Neural cell (in vitro differentiated cells): ENCODE data around the gene ZBTB21. TPM values are rescaled to one million over a fixed set of nuclear protein-coding genes. Genes with fewer than 3 reads are reported as not detected.

ENCODE experiments used
- H2AFZ ChIP-seq: fragments of 200-600, 300-800 bp; sonication (generic), shearing (Covaris generic); 2 replicates; pipeline ENCODE4 v1.6.0; 2014; ENCODE audit warnings: low read depth, mild to moderate bottlenecking, antibody characterized with exemption, low read length, moderate library complexity
- H3F3A ChIP-seq: fragments of 200-600 bp; shearing (Covaris generic); 2 replicates; pipeline ENCODE4 v1.6.1; 2016; ENCODE audit warnings: mild to moderate bottlenecking, moderate library complexity, mixed read lengths, antibody characterized with exemption, low read length; ENCODE audit not compliant: insufficient read depth, poor library complexity, severe bottlenecking
- H3K27ac ChIP-seq: fragments of 200-600, 300-800 bp; sonication (generic), shearing (Covaris generic); 2 replicates; pipeline ENCODE4 v1.5.1; 2014; ENCODE audit warnings: mild to moderate bottlenecking, low read length, moderate library complexity
- H3K27me3 ChIP-seq: fragments of 300-800, 200-600 bp; sonication (generic), shearing (Covaris generic); 2 replicates; pipeline ENCODE4 v1.6.0; 2014; ENCODE audit warnings: mild to moderate bottlenecking, low read depth, low read length, moderate library complexity; ENCODE audit not compliant: insufficient read depth
- H3K36me3 ChIP-seq: fragments of 300-800, 200-600 bp; sonication (generic), shearing (Covaris generic); 2 replicates; pipeline ENCODE4 v1.5.1; 2014; ENCODE audit warnings: mild to moderate bottlenecking, antibody characterized with exemption, low read length, moderate library complexity; ENCODE audit not compliant: insufficient read depth
- H3K4me2 ChIP-seq: fragments of 300-800, 200-600 bp; sonication (generic), shearing (Covaris generic); 2 replicates; pipeline ENCODE4 v1.6.0; 2014; ENCODE audit warnings: mild to moderate bottlenecking, low read length
- H3K4me3 ChIP-seq: fragments of 300-800, 200-600 bp; sonication (generic), shearing (Covaris generic); 2 replicates; pipeline ENCODE4 v1.5.1; 2014; ENCODE audit warnings: mild to moderate bottlenecking, low read length, moderate library complexity
- H3K79me2 ChIP-seq: fragments of 200-600 bp; shearing (Covaris generic); replicated peaks from 2 replicates; pipeline ENCODE4 v1.6.0; 2014; ENCODE audit warnings: mild to moderate bottlenecking, low read length, moderate library complexity; ENCODE audit not compliant: insufficient read depth
- H3K9ac ChIP-seq: fragments of 300-800, 200-600 bp; sonication (generic), shearing (Covaris generic); 2 replicates; pipeline ENCODE4 v1.6.1; 2016; ENCODE audit warnings: mild to moderate bottlenecking, low read length, mixed read lengths
- H3K9me2 ChIP-seq: fragments of 200-600 bp; shearing (Covaris generic); 2 replicates; pipeline ENCODE4 v1.6.1; 2016; ENCODE audit warnings: mild to moderate bottlenecking, low read length, mixed read lengths; ENCODE audit not compliant: insufficient read depth
- H3K9me3 ChIP-seq: fragments of 200-600, 300-800 bp; sonication (generic), shearing (Covaris generic); 2 replicates; pipeline ENCODE4 v1.6.1; 2016; ENCODE audit warnings: mild to moderate bottlenecking, mixed run types, low read length, moderate library complexity, mixed read lengths
- H4K20me1 ChIP-seq: fragments of 200-600 bp; shearing (Covaris generic); 2 replicates; pipeline ENCODE4 v1.6.1; 2016; ENCODE audit warnings: mild to moderate bottlenecking, mixed run types; ENCODE audit not compliant: insufficient read depth
- EP300 ChIP-seq: fragments of 450-650 bp; conservative IDR thresholded peaks from 2 replicates; pipeline ENCODE4 v1.6.1; 2014; ENCODE audit warnings: antibody characterized with exemption, mild to moderate bottlenecking, moderate library complexity; ENCODE audit not compliant: poor library complexity, severe bottlenecking
- EZH2 ChIP-seq: fragments of 200-600, 300-800 bp; shearing (Covaris generic), sonication (generic); IDR thresholded peaks from 2 replicates; pipeline ENCODE4 v1.6.1; 2014; ENCODE audit warnings: antibody characterized with exemption, low read length, borderline replicate concordance, mild to moderate bottlenecking; ENCODE audit not compliant: insufficient read depth, poor library complexity, severe bottlenecking
- MXI1 ChIP-seq: fragments of 450-650 bp; conservative IDR thresholded peaks from 2 replicates; pipeline ENCODE4 v1.6.1; 2014; ENCODE audit warnings: antibody characterized with exemption, mild to moderate bottlenecking; ENCODE audit not compliant: poor library complexity, severe bottlenecking
- POLR2AphosphoS5 ChIP-seq: IDR thresholded peaks from 2 replicates; pipeline ENCODE4 v1.6.1; 2012
- RAD21 ChIP-seq: fragments of 450-650 bp; conservative IDR thresholded peaks from 2 replicates; pipeline ENCODE4 v1.6.1; 2014; ENCODE audit warnings: antibody characterized with exemption, mild to moderate bottlenecking, moderate library complexity
- REST ChIP-seq: IDR thresholded peaks from 2 replicates; pipeline ENCODE4 v1.6.1; 2012; ENCODE audit warnings: borderline replicate concordance
- SMC3 ChIP-seq: fragments of 450-650 bp; conservative IDR thresholded peaks from 2 replicates; pipeline ENCODE4 v1.6.1; 2014; ENCODE audit warnings: antibody characterized with exemption, mild to moderate bottlenecking, moderate library complexity; ENCODE audit not compliant: poor library complexity
- TAF1 ChIP-seq: IDR thresholded peaks from 2 replicates; pipeline ENCODE4 v1.6.1; 2012; ENCODE audit warnings: low read depth
- polyA plus RNA-seq: library from polyadenylated mRNA; depleted of rRNA; stranded (reverse); fragments of >200 nt; gene quantifications from 2 replicates; pipeline ENCODE4 v1.2.3, GENCODE V29; 2014
- TF ChIP-seq, protein P1 (sequence below): fragments of 450-650 bp; IDR thresholded peaks from 2 replicates; pipeline ENCODE4 v1.5.1; 2014; ENCODE audit warnings: antibody characterized with exemption, mild to moderate bottlenecking, moderate library complexity; ENCODE audit not compliant: poor library complexity, severe bottlenecking

ZBTB21 gene
- polyA plus RNA-seq, 1 donor from 2014 or later = 8.0 TPM

GRCh38 chr21:42027085-42027821 lies 17.1 kb upstream of the ZBTB21 start:
- Histone ChIP-seq H3K9me2 (no peaks in the 10 kb centered on the region), H3K27ac (no peak overlapping the region), H3K27me3 (no peaks in the 10 kb centered on the region), H3F3A (no peaks in the 10 kb centered on the region), H2AFZ (no peak overlapping the region), H3K36me3 (no peaks in the 10 kb centered on the region), H4K20me1 (no peaks in the 10 kb centered on the region), H3K79me2 (no peaks in the 10 kb centered on the region), H3K4me2 (no peak overlapping the region), H3K4me3 (no peak overlapping the region), H3K9ac (no peak overlapping the region), H3K9me3 (no peaks in the 10 kb centered on the region)
- TF ChIP-seq POLR2AphosphoS5 (no peak), TAF1 (no peak), EP300 (no peak), RAD21 (no peak), MXI1 (no peak), REST (no peak), SMC3 (no peak), EZH2 (no peak)
- TF ChIP-seq, protein P1, sequence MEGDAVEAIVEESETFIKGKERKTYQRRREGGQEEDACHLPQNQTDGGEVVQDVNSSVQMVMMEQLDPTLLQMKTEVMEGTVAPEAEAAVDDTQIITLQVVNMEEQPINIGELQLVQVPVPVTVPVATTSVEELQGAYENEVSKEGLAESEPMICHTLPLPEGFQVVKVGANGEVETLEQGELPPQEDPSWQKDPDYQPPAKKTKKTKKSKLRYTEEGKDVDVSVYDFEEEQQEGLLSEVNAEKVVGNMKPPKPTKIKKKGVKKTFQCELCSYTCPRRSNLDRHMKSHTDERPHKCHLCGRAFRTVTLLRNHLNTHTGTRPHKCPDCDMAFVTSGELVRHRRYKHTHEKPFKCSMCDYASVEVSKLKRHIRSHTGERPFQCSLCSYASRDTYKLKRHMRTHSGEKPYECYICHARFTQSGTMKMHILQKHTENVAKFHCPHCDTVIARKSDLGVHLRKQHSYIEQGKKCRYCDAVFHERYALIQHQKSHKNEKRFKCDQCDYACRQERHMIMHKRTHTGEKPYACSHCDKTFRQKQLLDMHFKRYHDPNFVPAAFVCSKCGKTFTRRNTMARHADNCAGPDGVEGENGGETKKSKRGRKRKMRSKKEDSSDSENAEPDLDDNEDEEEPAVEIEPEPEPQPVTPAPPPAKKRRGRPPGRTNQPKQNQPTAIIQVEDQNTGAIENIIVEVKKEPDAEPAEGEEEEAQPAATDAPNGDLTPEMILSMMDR = no peak

- Histone ChIP-seq H2AFZ (no peak overlapping the region), H3F3A (no peaks in the 10 kb centered on the region), H3K9ac (no peak overlapping the region), H3K27me3 (no peaks in the 10 kb centered on the region), H3K79me2 (no peaks in the 10 kb centered on the region), H3K9me3 (no peaks in the 10 kb centered on the region), H3K4me2 (no peak overlapping the region), H4K20me1 (no peaks in the 10 kb centered on the region), H3K36me3 (no peaks in the 10 kb centered on the region), H3K27ac (no peak overlapping the region), H3K4me3 (no peak overlapping the region), H3K9me2 (no peaks in the 10 kb centered on the region)
- TF ChIP-seq, protein P1 = no peak
- no peak for TF ChIP-seq TAF1
- TF ChIP-seq MXI1 = no peak
- TF ChIP-seq POLR2AphosphoS5 = no peak
- TF ChIP-seq EP300 = no peak
- no peak for TF ChIP-seq SMC3
- TF ChIP-seq EZH2 = no peak
- TF ChIP-seq RAD21 = no peak
- TF ChIP-seq REST = no peak
Observed at GRCh38 chr21:42026082-42026435, 15.9 kb upstream of the ZBTB21 start.
